SH-SY5Y (cell line): ENCODE data around the gene CD82.

Source experiments
- GATA2 ChIP-seq: IDR thresholded peaks from 2 replicates; pipeline ENCODE4 v1.6.1; 2011; ENCODE audit warnings: mild to moderate bottlenecking, low read depth, low read length
- GATA3 ChIP-seq: IDR thresholded peaks from 2 replicates; pipeline ENCODE4 v1.6.1; 2011; ENCODE audit warnings: low read depth, mild to moderate bottlenecking, low read length, moderate library complexity

- TF ChIP-seq GATA2 (no peak), GATA3 (no peak)
Observed at GRCh38 chr11:44528581-44528980, 36.9 kb upstream of the CD82 start.
